ENCODE measurements around the gene UCK2. TPM values are rescaled to one million over a fixed set of nuclear protein-coding genes. Genes with fewer than 3 reads are reported as not detected.

The UCK2 gene
- total and polyA plus RNA-seq, 2 of the 8 experiments (the other 6 are each of a cell fraction or from before 2014, with no cell fraction given): 103 to 109 TPM

- Histone ChIP-seq H3K36me3 (ENCODE audit: control insufficient read depth in 2 of 4, insufficient read depth in 4 of 4, low read length in 3 of 4) (peaks cover 13 to 48% (median 31%) of the 10 kb centered on the region in 4 experiments), H3K4me3 (ENCODE audit: extremely low read depth in 1 of 4, insufficient read depth in 2 of 4, low read depth in 3 of 4, low read length in 4 of 4) (no peak overlapping the region), H3K4me1 (replicated peaks in 1 of 4; ENCODE audit: control insufficient read depth in 3 of 4, insufficient read depth in 4 of 4, low read length in 3 of 4) (no peaks in the 10 kb centered on the region), H3K9ac (replicated peaks in 1 of 4; ENCODE audit: extremely low read depth in 1 of 4, low read depth in 3 of 4, low read length in 3 of 4) (no peak overlapping the region), H3K18ac (ENCODE audit: extremely low read depth, low read length) (no peak overlapping the region), H3K9me3 (ENCODE audit: insufficient read depth in 2 of 2, low read depth in 1 of 2, low read length in 1 of 2) (no peaks in the 10 kb centered on the region), H2AFZ (ENCODE audit: low read length) (no peak overlapping the region), H2AK5ac (ENCODE audit: low read depth, low read length) (no peak overlapping the region), H2BK120ac (replicated peaks; ENCODE audit: low read depth, low read length) (no peak overlapping the region), H3K4me2 (ENCODE audit: insufficient read depth in 1 of 2, low read depth in 2 of 2, low read length in 2 of 2) (no peak overlapping the region), H3K79me1 (ENCODE audit: low read depth, low read length) (no peaks in the 10 kb centered on the region), H3K4ac (replicated peaks; ENCODE audit: insufficient read length, low read depth, low read length) (no peak overlapping the region), H2BK5ac (ENCODE audit: low read depth, low read length) (peak overlapping the region; percentile 26; the same call in 1 of the 2 replicates), H4K5ac (ENCODE audit: insufficient read length, low read depth, low read length) (no peak overlapping the region), H3K23ac (ENCODE audit: insufficient read length) (no peak overlapping the region), H4K20me1 (replicated peaks in 1 of 2; ENCODE audit: control insufficient read depth in 1 of 2, insufficient read depth in 2 of 2, low read length in 2 of 2) (peaks cover 4 to 6% of the 10 kb centered on the region in 2 experiments), H3K79me2 (ENCODE audit: control insufficient read depth in 1 of 2, insufficient read depth in 2 of 2, low read length in 2 of 2) (no peaks in the 10 kb centered on the region), H2BK15ac (ENCODE audit: low read length) (no peak overlapping the region), H2BK20ac (ENCODE audit: low read length) (no peak overlapping the region), H4K91ac (replicated peaks; ENCODE audit: insufficient read length, low read length) (no peak overlapping the region), H3K56ac (replicated peaks; ENCODE audit: insufficient read length, low read depth, low read length) (no peak overlapping the region), H3K27ac (ENCODE audit: low read depth, low read length) (no peak overlapping the region; the same call in 1 of the 2 replicates), H3K27me3 (replicated peaks in 1 of 4; ENCODE audit: control insufficient read depth in 3 of 4, extremely low read depth in 1 of 4, insufficient read depth in 3 of 4, low read length in 3 of 4) (no peaks in the 10 kb centered on the region), H3K23me2 (ENCODE audit: low read depth, low read length) (no peaks in the 10 kb centered on the region), H2BK12ac (ENCODE audit: low read depth, low read length) (no peak overlapping the region), H4K8ac (ENCODE audit: extremely low read depth, insufficient read depth, low read length) (no peak overlapping the region), H3K14ac (ENCODE audit: insufficient read length) (no peak overlapping the region)
- DNase-seq (ENCODE audit: low read depth in 1 of 2, low spot score in 2 of 2): no peak
- FAIRE-seq: no peak
- WGBS, 2 experiments (ENCODE audit: extremely low coverage in 1 of 2, insufficient coverage in 1 of 2, insufficient read length in 1 of 2, insufficient replicate concordance in 2 of 2, low coverage in 1 of 2, low lambda C conversion rate in 2 of 2, missing lambda C conversion rate in 1 of 2): 89% methylated on average over 13 of the region's 14 CpGs; no CpG with 5 or more reads in 1 of the 2 experiments
- TF ChIP-seq POLR2A (IDR thresholded peaks at IDR 0.05; ENCODE audit: control extremely low read depth in 1 of 2, low read depth in 2 of 2, low read length in 2 of 2) (peak in 1 of 2 experiments; percentile 31; a peak in 1 of 3 replicates), SAP30 (IDR thresholded peaks at IDR 0.05; ENCODE audit: insufficient read depth, insufficient replicate concordance, low read length) (no peak)
- ChIA-PET POLR2A (ENCODE audit: partially characterized antibody) (no interaction called here), CTCF (ENCODE audit: partially characterized antibody) (interaction anchor here (0.6 to 7.9 kb wide), 4 partner anchors 15 to 506 kb away, joined by 3 to 75 read pairs (median 3); no protein-coding TSS in a partner anchor)
Measured at GRCh38 chr1:165910764-165911421, 83.5 kb downstream of the UCK2 start.

All from H1 (cell line).